HG02571 (cell line): ENCODE results near the gene ZFP64.
"Not testable (repeated sequence)": the region's sequence is repeated elsewhere in the genome, so short reads cannot be mapped to it uniquely, and the experiment has no call there.

Experiments
- ATAC-seq: cut with Tn5 transposase; IDR thresholded peaks from one replicate; pipeline ENCODE4 v1.9.1; 2021; ENCODE audit warnings: mild to moderate bottlenecking, moderate library complexity; ENCODE audit not compliant: unreplicated experiment

ZFP64 gene

DNA sequence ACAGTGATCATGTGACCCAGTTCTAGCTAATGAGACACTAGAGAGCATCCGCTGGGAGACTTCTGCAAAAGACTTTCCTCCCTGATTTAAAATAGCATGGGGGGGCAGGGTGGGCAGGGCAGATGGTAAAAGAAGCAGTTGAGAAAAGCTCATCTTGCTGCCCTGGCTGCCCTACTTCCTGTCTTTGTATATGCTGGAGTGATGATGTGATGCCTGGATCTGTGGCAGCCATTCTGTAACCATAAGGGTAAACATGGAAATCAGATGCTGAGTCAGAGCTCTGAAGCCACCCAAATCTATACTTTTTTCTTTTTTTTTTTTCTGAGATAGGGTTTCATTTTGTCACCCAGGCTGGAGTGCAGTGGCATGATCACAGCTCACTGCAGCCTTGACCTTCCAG is 25.4 kb downstream of the ZFP64 start:
- ATAC-seq, result no peak

DNA sequence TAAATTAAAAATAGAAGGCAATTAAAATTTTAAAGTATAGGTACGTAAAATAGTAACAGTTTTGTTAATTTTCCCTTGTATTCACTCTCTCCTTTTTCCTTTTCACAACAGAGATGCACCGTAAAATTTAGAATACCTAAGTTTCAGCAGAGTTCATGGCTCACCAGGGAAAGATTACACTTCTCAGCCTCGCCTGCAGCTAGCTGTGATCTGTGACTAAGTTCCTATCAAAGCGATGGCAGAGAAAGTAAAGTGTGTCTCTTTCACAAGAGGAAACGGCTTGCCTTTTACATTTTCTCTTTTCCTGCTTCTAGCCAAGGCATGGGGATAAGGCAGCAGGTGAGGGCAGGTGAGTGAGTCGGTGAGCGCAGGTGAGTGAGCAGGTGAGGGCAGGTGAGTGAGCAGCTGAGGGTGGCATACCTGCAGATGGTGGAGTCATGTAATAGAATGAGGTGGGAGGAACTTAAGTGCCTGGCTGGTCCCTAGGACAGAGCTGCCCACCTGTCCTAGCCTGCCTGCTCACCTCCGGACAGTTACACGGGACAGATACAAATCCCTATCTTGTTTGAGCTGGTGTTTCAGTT is 30.9 kb downstream of the ZFP64 start:
- ATAC-seq, result no peak

DNA sequence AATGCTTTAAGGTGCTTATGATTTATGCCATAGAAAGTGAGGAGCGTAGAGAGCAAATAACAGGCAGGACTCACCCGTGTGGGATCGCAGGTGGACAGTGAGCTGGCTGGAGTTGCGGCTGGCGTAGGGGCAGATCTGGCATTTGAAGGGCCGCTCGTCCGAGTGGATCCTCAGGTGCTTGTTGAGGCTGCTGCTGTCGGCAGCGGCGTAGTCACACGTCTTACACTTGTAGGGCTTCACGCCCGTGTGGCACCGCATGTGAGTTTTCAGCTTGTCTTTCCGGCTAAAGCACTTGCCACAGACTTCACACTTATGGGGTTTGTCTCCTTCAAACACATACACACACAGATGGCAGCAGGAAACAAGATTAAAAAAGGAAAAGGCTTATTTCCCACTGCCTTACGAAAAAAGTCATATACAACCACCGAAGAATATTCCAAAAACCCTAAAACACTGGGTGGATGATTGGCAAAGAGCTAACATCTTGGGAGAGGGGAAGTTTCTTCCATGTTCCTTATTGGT is 31.5 kb downstream of the ZFP64 start:
- no peak for ATAC-seq

DNA sequence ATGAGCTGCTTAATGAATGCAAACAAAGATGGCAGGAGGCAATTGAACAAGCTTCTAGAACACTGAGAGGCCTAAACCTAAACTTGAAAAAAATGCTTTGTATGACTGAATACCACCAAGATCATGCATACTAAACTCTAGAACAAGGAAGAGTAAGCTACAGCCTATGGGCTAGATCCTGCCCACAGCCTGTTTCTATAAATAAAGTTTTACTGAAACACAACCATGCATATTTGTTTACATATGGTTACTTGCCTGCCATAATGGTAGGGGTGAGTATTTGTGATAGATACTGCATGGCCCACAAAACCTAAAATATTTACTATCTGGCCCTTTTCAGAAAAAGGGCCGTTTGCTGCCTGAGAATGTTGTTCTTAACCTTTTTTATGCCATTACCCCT is 37.0 kb downstream of the ZFP64 start:
- ATAC-seq, result no peak

DNA sequence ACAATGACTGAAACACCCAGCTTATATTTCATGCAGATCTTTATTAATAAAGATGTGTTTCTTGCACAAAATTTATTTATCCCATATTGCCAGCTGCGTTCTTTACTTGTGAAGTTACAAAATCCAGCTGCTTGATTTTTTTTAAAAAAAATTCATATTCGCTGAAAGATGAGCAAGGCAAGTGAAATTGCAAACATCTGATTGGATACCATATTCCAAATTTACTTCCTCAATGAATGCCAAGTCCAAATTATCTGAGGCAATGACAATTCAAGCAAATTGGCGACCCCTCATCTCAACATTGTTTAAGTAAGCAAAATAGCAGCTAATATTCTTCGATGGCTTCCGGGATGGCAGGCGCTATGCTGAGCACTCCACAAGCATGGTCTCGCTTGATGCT is 37.7 kb downstream of the ZFP64 start:
- no peak for ATAC-seq

DNA sequence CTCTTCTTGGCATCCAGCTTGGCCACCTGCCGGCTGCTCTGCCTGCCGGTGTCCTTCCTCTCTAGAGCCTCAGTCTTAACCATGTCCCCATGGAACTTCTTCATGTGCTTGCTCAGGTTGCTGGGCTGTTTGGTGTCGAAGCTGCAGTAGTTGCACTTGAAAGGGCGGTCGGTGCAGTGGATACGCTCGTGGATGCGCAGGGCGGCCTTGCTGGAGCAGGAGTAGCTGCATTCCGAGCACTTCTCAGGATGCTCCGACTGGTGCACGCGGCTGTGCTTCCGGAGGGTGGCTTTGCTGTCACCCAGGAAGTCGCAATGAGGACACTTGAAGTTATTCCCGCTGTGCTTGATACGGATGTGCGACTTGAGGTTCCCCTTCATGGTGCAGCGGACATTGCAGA is 38.7 kb downstream of the ZFP64 start:
- ATAC-seq, result no peak

DNA sequence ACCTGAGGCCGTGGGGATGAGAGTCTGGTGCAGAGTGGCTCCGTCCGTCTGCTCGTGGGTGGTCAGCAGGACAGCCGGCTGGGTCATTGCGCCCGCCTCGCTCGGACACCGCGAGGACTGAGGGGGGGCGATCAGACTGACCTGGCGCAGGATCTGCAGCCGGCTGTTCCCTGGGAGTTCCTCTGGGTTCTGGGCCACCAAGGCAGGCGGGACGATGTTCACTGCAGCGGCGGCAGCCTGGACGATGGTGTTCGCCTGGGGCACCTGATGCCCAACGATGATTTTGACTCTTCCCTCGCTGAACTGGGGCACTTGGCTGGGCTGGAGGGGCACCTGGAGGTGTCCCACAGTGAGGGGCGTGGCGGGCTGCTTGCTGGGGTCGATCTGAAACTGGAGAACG is 39.2 kb downstream of the ZFP64 start:
- ATAC-seq, result no peak

DNA sequence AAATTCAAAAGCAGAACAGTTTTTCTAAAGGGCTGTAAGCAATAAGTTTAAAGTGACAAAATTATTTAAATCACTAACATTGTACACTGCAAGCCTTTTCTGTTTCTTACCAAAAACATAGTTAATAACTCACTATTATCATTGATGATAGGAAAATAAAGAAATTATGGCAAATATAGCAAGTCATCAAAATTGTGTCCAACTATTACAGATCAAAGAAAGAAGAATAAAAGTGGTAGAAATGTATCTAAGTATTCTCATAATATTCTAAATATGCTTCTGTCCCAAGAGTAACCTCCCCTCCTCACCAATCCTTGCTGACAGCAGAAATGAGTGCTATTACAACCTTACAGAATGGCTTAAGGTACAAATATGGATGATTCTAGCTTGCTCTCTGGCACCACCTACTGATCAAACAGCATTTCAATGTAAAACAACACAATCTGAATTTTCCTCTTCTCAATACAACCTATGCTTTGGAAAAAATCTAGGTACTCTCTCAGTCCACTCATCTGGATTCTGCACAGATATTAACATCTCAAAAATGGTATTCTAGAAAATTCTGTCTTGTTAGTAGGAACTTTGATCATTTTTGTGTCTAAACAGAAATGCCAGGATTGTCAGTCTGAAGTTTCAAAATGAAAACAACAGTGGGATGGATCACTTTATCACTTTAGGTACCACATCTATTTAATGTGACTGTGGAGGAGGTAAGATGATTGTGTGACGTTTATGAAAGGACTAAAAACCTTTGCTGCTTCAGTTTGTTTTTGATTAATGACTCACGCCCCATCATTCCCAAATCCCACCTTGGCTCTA is 40.9 kb downstream of the ZFP64 start:
- ATAC-seq, result no peak

DNA sequence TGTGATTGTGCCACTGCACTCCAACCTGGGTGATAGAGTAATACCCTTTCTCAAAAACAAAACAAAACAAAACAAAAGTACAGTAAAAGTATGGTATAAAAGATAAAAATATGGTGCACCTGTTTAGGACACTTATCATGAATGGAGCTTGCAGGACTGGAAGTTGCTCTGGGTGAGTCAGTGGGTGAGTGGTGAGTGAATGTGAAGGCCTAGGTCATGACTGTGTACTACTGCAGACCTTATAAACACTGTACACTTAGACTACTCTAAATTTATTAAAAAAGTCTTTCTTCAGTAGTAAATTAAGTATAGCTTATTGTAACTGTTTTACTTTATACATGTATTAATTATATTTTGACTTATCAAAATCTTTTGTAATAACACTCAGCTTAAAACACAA is 46.0 kb downstream of the ZFP64 start:
- ATAC-seq, result no peak

DNA sequence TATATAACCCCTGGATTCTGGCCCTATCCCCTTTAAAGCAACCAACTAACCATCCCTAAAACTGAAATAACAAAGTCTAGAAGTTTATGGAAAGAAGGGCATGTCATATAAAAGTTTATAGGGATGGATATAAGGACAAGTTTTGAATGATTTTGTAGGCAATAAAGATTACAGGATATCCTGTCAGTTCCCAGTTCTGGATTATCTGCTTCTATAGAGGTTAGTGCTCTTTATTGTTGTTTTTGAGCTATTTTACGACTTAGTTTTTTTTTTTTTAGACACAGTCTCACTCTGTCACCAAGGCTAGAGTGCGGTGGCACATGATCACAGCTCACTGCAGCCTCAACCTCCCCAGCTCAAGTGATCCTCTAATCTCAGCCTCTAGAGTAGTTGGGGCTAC is 48.3 kb downstream of the ZFP64 start:
- ATAC-seq, result no peak

DNA sequence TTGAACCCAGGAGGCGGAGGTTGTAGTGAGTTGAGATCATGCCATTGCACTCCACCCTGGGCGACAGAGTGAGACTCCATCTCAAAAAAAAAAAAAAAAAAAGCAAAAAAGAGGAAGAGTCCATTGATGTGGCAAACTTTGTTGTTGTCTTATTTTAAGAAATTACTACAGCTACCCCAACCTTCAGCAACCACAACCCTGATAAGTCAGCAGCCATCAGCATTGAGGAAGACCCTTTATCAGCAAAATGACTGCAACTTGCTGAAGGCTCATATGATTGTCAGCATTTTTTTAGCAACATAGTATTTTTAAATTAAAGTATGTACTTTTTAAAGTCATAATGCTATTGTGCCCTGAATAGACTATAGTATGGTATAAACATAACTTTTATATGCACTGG is 48.8 kb downstream of the ZFP64 start:
- ATAC-seq, result no peak

DNA sequence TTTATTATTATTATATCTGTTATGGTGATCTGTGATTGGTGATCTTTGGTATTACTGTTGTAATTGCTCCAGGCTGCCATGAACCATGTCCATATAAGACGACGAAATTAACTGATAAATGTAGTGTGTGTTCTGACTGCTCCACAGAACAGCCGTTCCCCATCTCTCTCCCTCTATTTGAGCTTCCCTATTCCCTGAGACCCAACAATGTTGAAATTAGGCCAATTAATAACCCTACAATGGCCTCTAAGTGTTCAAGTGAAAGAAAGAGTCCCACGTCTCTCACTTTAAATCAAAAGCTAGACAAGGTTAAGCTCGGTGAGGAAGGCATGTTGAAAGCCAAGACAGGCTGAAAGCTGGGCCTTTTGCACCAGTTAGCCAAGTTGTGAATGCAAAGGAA is 51.6 kb downstream of the ZFP64 start:
- no peak for ATAC-seq

DNA sequence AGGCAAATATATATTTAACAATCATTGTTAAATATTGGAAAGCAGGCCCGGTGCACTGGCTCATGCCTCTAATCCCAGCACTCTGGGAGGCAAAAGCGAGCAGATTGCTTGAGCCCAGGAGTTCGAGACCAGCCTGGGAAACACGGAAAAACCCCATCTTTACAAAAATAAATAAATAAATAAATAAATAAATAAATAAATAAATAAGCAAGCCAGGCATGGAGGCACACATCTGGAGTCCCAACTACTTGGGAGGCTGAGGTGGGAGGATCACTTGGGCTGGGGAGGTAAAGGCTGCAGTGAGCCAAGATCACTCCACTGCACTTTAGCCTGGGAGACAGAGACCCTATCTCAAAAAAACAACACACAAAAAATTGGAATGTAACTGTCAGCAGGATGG is 53.7 kb downstream of the ZFP64 start:
- no peak for ATAC-seq

DNA sequence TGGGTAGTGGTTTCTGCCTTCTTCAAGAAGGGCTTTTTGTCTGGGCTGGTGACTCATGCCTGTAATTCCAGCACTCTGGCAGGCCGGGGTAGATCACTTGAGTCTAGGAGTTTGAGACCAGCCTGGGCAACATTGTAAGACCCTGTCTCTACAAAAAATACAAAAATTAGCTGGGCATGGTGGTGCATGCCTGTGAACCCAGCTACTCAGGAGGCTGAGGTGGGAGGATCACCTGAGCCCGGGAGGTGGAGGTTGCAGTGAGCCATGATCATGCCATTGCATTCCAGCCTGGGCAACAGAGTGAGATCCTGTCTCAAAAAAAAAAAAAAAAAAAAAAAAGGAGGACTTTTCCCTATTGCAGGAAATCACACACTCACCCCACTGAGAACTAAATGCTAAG is 57.9 kb downstream of the ZFP64 start:
- ATAC-seq, result not testable (repeated sequence)

DNA sequence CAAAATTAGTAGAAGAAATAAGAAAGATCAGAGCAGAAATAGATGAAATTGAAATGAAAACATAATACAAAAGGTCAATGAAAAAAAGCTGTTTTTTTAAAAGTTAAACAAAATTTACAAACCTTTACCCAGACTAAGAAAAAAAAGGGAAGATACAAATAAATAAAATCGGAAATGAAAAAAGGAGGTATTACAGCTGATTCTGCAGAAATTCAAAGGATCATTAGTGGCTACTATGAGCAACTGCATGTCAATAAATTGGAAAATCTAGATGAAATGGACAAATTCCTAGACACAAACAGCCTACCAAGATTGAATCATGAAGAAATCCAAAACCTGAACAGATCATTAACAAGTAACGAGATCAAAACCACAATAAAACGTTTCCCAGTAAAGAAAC is 59.2 kb downstream of the ZFP64 start:
- ATAC-seq, result no peak

DNA sequence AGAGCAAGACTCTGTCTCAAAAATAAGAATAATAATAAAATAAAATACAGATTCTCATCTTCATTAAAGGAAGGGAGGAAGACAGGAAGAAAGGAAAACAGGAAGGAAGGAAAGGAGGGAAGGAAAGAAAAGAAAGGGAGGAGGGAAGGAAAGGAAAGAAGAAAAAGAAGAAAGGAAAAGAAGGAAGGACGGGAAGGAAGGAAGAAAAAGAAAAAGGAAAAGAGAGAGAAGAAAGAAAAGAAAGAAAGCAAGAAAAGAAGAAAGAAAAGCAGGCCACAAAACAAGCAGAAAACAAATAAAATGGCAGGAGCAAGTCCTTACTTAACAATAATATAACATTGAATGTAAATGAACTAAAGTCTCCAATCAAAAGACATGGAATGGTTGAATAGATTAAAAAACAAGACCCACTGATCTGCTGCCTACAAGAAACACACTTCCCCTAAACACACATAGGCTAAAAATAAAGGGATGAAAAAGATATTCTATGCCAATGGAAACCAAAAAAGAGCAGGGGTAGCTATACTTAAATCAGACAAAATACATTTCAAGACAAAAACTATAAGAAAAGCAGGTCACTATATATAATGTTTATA is 60.4 kb downstream of the ZFP64 start:
- ATAC-seq, result no peak

DNA sequence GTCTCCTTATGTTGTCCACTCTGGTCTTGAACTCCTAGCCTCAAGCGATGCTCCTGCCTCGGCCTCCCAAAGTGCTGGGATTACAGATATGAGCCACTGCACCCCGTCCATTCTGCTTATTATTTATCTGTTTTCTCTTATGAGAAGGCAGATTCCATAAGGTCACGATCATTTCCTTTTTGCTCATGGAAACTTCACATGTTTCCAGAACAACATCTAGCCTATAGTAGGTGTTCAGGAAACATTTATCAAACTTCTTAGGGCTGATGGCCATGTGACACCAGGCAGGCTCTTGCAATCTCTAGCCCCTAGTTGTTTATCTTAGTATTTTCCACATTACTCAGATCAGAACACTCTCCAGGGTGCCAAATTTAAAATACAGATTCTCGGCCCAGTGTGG is 61.2 kb downstream of the ZFP64 start:
- no peak for ATAC-seq

DNA sequence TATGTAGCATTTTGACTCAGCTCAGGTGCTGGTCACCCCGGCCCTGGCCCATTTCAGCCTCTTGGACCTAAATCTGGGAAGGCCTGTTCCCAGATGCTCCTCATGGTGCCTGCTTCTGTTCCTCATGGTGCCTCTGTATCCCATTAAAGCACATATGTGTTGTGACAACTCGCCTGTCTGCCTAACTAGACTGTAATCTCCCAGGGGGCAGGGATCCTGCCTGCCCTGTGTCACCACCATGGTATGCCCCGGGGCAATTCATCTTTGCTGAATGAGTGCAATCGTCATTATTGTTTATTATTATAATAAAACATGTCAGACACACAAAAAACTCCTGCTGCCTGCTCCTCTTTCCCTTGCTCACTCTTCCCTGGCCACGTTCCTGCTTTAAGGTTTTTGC is 62.0 kb downstream of the ZFP64 start:
- ATAC-seq, result no peak

DNA sequence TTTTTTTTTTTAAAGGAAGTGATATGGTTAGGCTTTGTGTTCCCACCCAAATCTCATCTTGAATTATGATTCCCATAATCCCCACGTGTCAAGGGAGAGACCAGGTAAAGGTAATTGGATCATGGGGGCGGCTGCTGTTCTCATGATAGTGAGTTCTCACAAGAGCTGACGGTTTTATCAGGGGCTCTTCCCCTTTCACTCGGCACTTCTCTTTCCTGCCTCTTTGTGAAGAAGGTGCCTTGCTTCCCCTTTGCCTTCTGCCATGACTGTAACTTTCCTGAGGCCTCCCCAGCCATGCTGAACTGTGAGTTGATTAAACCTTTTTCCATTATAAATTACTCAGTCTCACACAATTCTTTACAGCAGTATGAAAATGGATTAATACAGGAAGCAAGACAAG is 64.3 kb downstream of the ZFP64 start:
- ATAC-seq, result no peak

DNA sequence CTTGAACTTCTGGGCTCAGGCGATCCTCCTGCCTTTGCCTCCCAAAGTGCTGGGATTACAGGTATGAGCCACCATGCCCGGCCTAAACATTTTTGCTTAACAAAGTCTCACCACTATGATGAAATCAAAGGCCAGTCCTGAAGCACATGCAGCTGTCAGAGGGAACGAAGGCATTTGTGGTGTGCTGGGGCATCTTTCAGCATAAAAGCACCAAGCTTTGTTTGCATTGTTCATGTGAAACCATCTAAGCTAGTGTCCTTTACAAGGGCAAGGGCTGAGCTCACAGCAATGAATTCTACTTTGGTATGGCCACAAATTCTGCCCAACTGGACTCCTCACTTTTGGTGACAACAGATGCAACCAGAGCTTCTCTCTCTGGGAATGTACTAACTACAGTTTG is 66.8 kb downstream of the ZFP64 start:
- ATAC-seq, result no peak

DNA sequence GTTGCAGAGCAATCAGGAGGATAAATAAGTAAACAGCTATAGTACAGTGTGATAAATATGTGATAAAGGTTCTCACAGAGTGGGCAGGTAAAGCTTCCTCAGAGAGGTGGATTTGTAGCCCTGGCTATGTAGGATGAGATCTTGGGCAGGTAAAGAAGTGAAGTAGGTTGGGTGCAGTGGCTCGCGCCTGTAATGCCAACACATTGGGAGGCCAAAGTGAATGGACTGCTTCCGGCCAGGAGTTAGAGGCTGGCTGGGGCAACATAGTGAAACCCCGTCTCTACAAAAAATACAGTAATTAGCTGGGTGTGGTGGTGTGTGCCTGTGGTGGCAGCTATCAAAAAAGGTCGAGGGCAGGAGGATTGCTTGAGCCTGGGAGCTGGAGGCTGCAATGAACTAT is 72.9 kb downstream of the ZFP64 start:
- ATAC-seq, result no peak

DNA sequence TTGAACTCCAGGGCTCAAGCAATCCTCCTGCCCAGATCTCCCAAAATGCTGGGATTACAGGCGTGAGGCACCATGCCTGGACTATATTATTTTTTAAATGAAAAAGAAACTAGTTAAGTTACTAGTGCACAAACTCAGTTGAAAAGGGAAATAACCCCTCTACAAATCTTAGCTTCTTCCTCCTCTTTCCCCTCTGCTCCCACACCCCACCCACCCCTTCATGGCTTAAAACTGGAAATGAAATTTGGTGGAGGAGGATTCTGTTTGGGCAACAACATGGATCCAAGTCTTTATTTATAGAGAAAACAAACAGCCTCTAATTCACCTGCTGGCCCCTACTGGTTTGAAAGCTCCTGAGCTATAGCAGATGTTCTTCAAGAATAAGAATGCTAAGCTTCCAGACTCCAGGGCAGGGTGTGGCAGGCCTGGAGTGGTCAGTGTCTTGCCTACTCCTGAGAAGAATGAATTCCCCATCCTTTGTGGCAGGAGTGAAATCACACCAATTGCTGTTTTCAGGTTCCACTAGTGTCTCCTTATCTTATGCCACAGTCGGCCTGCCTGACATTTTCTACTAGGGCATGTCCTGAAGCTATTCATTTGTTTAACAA is 73.5 kb downstream of the ZFP64 start:
- no peak for ATAC-seq
